GM06990 (cell line): ENCODE results near the gene CCDC7.
"Not testable (repeated sequence)": the region's sequence is repeated elsewhere in the genome, so short reads cannot be mapped to it uniquely, and the experiment has no call there.

Source experiments
- DNase-seq: peaks from one replicate; pipeline ENCODE4 v3.0.0-alpha.2; 2011; ENCODE audit not compliant: insufficient read length; ENCODE audit errors: extremely low read depth
- H3K27me3 ChIP-seq: replicated peaks from 2 replicates; pipeline ENCODE4 v1.6.0; 2011; ENCODE audit warnings: low read length; ENCODE audit not compliant: control insufficient read depth, insufficient read depth
- H3K36me3 ChIP-seq: 2 replicates; pipeline ENCODE4 v1.5.1; 2011; ENCODE audit warnings: low read length; ENCODE audit not compliant: control insufficient read depth, insufficient read depth
- H3K4me3 ChIP-seq: replicated peaks from 2 replicates; pipeline ENCODE4 v1.5.1; 2011; ENCODE audit warnings: low read depth, mild to moderate bottlenecking, control low read depth, low read length
- TF ChIP-seq, protein P1 (sequence below): IDR thresholded peaks from 2 replicates; pipeline ENCODE4 v1.5.1; 2011; ENCODE audit warnings: low read length, control low read depth, mild to moderate bottlenecking, inconsistent platforms; ENCODE audit not compliant: insufficient read depth, poor library complexity, severe bottlenecking

Gene CCDC7

GRCh38 chr10:32889631-32890212 lies 443.8 kb downstream of the CCDC7 start:
- H3K27me3 ChIP-seq: no peaks in the 10 kb centered on the region; the same call in 1 of the 2 replicates
- no peaks in the 10 kb centered on the region for H3K36me3 ChIP-seq
- DNase-seq: no peak
- TF ChIP-seq, protein P1, sequence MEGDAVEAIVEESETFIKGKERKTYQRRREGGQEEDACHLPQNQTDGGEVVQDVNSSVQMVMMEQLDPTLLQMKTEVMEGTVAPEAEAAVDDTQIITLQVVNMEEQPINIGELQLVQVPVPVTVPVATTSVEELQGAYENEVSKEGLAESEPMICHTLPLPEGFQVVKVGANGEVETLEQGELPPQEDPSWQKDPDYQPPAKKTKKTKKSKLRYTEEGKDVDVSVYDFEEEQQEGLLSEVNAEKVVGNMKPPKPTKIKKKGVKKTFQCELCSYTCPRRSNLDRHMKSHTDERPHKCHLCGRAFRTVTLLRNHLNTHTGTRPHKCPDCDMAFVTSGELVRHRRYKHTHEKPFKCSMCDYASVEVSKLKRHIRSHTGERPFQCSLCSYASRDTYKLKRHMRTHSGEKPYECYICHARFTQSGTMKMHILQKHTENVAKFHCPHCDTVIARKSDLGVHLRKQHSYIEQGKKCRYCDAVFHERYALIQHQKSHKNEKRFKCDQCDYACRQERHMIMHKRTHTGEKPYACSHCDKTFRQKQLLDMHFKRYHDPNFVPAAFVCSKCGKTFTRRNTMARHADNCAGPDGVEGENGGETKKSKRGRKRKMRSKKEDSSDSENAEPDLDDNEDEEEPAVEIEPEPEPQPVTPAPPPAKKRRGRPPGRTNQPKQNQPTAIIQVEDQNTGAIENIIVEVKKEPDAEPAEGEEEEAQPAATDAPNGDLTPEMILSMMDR: no peak
- H3K4me3 ChIP-seq: no peak overlapping the region

DNA sequence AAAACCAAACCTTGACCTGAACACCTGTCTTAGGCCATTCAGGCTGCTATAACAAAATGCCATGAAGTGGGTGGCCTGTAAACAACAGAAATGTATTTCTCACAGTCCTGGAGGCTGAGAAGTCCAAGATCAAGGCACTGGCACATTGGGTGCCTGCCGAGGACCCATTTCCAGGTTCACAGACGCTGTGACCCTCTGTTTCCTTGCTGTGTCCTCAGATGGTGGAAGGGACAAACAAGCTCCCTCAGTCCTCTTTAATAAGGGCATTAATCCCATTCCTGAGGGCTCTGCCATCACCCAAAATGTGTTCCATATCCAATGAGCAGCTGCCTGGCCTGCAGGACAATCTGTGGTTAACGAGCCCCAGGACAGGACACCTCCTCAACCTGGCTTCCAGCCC lies 444.5 kb downstream of the CCDC7 start:
- TF ChIP-seq, protein P1: no peak
- H3K4me3 ChIP-seq: no peak overlapping the region
- H3K36me3 ChIP-seq: no peaks in the 10 kb centered on the region
- H3K27me3 ChIP-seq: no peaks in the 10 kb centered on the region
- no peak for DNase-seq

DNA sequence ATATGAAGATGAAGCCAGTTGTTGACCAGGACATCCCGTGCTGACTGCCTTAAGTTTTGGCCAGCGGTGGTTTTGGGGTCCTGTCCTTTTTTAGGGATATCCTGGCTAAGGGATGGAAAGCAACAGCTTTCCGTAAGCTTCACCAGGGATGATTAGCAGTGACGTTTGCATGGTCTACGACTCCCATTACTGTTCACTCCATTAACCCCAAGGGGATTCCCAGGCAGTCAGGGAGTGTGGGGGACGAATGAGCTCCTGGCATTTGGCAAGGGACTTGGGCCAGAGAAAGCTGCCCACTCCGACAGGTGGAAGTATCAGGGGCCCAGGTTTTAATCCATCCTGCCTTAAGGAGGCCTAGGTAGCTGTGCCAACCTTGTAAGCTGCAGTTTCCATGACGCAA lies 445.3 kb downstream of the CCDC7 start:
- no peak for DNase-seq
- Histone ChIP-seq H3K27me3 (no peaks in the 10 kb centered on the region), H3K4me3 (no peak overlapping the region), H3K36me3 (no peaks in the 10 kb centered on the region)
- TF ChIP-seq, protein P1: no peak

- Histone ChIP-seq H3K4me3 (no peak overlapping the region), H3K27me3 (no peaks in the 10 kb centered on the region), H3K36me3 (no peaks in the 10 kb centered on the region)
- TF ChIP-seq, protein P1: no peak
- no peak for DNase-seq
Observed at GRCh38 chr10:32893434-32893833, 447.5 kb downstream of the CCDC7 start.

DNA sequence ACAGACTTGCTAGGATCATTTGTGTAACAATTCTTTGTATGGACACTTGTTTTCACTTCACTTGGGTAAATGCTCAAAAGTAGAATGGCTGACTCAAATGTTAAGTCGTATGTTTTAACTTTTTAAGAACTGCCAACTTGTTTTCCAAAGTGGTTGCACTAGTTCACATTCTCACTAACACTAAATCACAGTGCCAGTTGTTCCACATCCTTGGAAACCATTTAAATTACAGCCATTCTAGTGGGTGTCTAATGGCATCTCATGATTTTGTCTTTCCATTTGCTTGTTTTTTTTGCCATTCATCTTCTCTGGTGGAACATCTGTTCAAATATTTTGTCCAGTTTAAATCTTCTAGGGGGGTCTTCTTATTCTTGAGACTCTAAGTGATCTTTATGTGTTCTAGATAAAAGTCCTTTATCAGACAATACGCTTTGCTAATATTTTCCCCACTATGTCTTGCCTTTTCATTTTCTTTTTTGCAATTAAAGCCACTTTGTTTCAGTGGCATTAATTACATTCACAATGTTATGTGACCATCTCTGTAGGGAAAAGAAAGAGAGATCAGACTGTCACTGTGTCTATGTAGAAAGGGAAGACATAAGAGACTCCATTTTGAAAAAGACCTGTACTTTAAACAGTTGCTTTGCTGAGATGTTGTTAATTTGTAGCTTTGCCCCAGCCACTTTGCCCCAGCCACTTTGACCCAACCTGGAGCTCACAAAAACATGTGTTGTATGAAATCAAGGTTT lies 448.1 kb downstream of the CCDC7 start:
- TF ChIP-seq, protein P1: no peak
- H3K36me3 ChIP-seq: no peaks in the 10 kb centered on the region

GRCh38 chr10:32895200-32895968 lies 449.4 kb downstream of the CCDC7 start:
- not testable (repeated sequence) for H3K4me3 ChIP-seq, H3K36me3 ChIP-seq, H3K27me3 ChIP-seq, DNase-seq

More for the DNA sequence above, 448.1 kb downstream of the CCDC7 start:
- Histone ChIP-seq H3K4me3 (no peak overlapping the region), H3K27me3 (no peaks in the 10 kb centered on the region)
- no peak for DNase-seq
